Epithelial cell of esophagus (primary cell): Measurements from ENCODE around the gene STAG2.

Source experiments
- DNase-seq: peaks from one replicate; pipeline ENCODE4 v3.0.0; 2010; ENCODE audit warnings: low read depth
- H3K4me3 ChIP-seq: 2 replicates; pipeline ENCODE4 v1.5.1; 2011; ENCODE audit warnings: mild to moderate bottlenecking, low read length, control low read depth
- CTCF ChIP-seq: IDR thresholded peaks from 2 replicates; pipeline ENCODE4 v1.5.1; 2011; ENCODE audit warnings: low read depth, mild to moderate bottlenecking, low read length, control low read depth, inconsistent platforms; ENCODE audit not compliant: insufficient read depth; ENCODE audit errors: missing control alignments

STAG2 gene

GRCh38 chrX:123961268-123962005 is at the start of gene STAG2:
STAG2 (plus strand) TSS chrX:123961706; CDS start chrX:124022628, 60,922 bp downstream.
- DNase-seq, result peak; percentile 79
- no peak for TF ChIP-seq CTCF

DNA sequence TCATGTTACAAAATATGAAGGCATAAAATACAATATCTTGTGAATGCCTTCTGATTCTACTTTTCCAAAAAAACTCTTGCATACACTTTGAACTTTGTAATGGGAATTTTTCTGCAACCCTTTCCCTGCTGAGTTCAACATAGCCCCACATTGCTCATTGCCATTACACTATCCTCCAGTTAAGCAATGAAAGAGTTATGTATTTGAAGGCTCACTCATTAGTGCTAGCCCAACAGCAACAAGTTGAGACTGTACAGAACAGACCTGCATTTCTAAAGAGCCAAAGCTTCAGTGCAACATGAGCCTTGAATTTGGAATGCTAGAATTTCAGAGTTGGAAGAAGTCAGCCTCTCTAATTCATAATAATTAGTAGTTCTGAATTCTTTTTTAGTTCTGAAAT is 44.4 kb upstream of the STAG2 start:
- no peak for TF ChIP-seq CTCF
- DNase-seq, result peak; percentile 39
- no peak overlapping the region for H3K4me3 ChIP-seq

More at GRCh38 chrX:123961268-123962005, at the start of gene STAG2:
- peak within 1 kb of the TSS; percentile 56 for H3K4me3 ChIP-seq

DNA sequence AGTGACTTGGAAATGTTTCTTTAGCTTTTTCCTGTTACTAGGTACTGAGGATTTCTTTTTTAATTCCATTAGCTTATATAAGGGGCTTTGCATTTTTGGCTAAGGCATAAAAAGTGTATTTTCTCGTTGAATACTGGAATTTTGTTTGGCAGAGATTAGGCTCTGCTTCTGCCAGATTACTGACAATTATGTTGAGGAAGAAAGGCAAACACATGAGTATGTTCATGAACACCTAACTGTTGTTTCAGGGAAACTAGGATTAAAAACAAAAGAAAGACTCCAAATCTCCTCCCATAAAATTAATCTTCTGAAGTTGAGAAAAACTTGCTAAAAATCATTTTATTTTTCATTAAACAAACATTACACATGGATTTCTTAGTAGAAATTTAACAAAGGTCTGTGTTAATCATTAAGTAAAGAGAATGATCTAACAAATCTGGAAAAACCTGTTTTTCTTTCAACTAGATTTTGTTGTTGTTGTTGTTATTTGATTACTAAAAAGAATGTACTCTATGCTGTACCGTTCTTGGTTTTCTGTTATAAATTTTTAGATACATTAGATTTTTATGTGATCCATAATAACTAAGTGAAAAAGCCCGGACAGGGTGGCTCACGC is 43.3 kb upstream of the STAG2 start:
- no peak for TF ChIP-seq CTCF
- peak; percentile 18 for DNase-seq
- no peak overlapping the region for H3K4me3 ChIP-seq

DNA sequence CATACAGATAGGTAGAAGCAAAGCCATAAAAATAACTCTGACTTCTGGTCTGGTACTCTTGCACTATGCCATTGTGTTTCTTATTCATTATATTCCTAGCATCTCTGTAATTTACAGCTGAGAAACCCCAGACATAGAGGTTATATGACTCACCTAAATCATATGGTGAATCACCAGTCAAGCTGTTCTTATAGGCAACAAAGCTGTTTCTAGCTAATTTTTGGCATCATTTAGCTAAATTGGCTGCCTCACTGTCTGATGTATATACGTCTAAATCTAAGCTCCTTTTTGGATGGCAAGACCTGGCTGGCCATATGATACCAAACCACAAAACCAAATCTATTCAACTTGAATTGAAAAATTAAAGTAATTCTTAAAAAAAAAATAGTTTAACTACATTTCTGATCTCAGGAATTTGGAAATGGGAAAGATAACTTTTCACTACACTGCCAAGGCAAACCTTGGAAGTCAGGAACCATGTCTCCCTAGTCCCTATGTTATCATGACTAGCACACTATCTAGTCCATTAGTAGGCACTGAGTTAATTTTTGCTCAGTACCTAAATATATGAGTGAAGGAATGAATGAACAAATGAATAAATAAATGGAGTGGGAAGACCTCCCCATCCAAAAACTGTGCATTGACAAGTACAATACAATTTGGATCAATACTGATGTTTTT is 41.3 kb upstream of the STAG2 start:
- DNase-seq, result peak; percentile 69
- H3K4me3 ChIP-seq, result no peak overlapping the region
- no peak for TF ChIP-seq CTCF

DNA sequence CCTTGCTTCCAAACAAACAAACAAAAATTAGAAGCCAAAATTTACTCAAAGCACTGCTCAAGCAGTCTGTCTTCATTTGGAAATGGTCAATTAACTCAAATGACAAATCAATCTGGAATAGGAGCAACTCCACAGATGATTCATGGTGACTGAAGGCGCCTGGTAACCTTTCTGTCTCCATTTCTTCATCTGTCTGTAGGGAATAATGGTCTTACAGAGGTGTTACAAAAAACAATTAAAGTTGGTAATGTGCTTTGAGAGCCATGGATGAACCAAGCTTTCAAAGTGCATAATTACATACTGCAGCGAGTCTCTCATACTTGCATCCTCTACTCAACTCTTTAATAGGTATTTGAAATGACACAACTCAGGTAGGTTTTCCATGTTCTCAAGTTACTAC is 38.3 kb upstream of the STAG2 start:
- H3K4me3 ChIP-seq, result no peak overlapping the region
- TF ChIP-seq CTCF, result no peak
- peak; percentile 43 for DNase-seq

DNA sequence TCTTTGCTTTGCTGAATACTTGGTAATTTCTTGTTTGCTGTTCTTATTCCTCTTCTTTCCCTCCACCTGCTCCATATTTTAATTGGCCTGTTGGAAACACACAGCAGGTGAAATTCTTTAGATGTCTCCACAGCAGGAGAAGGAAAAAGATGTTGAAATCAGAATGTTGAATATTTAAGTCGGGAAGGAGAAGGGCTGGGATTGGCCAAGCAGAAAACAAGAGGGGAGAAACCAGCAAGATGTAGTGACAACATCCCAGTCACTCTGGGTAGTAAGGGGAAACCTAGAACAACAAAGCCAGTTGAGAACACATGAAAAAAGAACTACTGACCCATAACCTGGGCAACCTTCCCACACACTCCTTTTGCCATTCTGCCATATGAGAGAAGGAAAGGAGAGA is 37.3 kb upstream of the STAG2 start:
- TF ChIP-seq CTCF, result no peak
- H3K4me3 ChIP-seq, result no peak overlapping the region
- no peak for DNase-seq
